Inflammatory macrophage treated with lipopolysaccharide for 1 hour (primary cell): ENCODE results near the gene TMEM202.
"Not testable (repeated sequence)": the region's sequence is repeated elsewhere in the genome, so short reads cannot be mapped to it uniquely, and the experiment has no call there.

Experiments
- DNase-seq, 2 donors: peaks; one replicate each; pipeline ENCODE4 v3.0.0-alpha.2; 2020 to 2022

Gene TMEM202, protein sequence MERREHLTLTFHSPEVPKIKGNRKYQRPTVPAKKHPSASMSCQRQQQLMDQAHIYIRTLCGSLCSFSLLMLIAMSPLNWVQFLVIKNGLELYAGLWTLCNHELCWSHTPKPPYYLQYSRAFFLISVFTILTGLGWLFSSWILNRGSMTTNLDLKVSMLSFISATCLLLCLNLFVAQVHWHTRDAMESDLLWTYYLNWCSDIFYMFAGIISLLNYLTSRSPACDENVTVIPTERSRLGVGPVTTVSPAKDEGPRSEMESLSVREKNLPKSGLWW

GRCh38 chr15:72397796-72398588 lies at the start of gene TMEM202:
Gene TMEM202 (plus strand): TSS chr15:72398305. CDS start chr15:72398327, 22 bp downstream.
- peak in 1 of 2 donors; percentile 9 for DNase-seq

- no peak for DNase-seq
These were observed 44.8 kb upstream of the TMEM202 start for GRCh38 chr15:72353266-72353665.

- DNase-seq: no peak
These were observed 43.6 kb upstream of the TMEM202 start for GRCh38 chr15:72354496-72354895.

GRCh38 chr15:72358121-72358520 lies 40.0 kb upstream of the TMEM202 start:
- no peak for DNase-seq

GRCh38 chr15:72358650-72359171 lies 39.4 kb upstream of the TMEM202 start:
- DNase-seq: peak; percentile 83 to 93

DNA sequence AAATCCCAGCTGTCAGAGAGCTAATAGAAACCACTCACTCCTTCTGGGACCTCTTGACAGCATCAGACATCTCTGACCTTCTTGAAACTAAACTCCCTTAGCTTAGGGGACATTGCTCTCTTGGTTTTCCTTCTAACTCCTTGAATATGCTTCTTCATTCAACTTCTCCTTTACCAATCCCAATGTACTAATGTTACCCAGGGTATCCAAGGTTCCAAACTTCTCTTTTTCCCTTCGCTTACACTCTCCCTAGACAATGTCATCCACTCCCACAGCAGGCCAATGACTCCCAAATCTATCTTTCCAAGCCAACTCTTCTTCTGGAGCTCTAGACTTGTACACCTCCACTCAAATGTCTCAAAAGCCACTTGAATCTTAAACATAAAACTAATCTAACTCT lies 36.9 kb upstream of the TMEM202 start:
- peak; percentile 28 to 37 for DNase-seq

- DNase-seq: peak; percentile 66
These were observed 32.3 kb upstream of the TMEM202 start for GRCh38 chr15:72365844-72366243.

- peak in 1 of 2 donors; percentile 51 for DNase-seq
These were observed 29.8 kb upstream of the TMEM202 start for GRCh38 chr15:72368325-72368724.

DNA sequence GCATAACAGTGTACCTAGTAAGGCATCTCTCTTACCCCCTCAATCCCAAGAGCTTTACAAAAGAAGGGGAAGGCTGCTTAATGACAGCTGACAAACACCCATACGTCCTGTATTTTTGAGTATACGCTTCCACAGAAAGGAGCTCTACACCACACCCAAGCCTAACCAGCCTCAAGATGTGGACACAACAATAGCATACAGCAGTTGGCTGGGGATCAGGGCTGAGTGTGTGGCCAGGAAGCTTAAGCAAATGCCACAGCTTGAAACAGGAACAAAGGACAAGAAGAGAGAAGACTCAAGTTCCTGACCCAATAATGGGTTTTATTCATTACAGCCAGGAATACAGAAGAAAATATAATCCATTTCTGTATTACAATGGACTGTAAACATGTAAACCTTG lies 29.2 kb upstream of the TMEM202 start:
- DNase-seq: peak; percentile 49 to 66

DNA sequence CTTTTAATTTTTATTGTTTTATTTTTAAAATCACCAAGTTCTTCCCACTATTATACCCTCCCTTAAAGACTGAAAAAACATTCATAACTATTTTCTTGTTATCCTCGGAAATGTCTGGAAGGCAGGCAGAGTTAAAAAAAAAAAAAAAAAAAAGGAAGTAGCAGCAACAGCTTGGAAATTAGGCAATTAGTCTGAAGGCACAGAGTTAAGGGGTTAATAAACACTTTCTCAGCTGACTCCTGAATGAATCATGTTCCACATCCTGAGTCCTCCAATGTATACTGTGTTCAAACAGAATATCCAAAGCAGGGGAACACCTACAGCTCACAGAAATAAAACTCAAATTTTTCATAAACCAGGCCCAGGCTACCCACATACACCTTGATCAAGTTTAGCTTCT lies 28.1 kb upstream of the TMEM202 start:
- peak; percentile 57 to 76 for DNase-seq

DNA sequence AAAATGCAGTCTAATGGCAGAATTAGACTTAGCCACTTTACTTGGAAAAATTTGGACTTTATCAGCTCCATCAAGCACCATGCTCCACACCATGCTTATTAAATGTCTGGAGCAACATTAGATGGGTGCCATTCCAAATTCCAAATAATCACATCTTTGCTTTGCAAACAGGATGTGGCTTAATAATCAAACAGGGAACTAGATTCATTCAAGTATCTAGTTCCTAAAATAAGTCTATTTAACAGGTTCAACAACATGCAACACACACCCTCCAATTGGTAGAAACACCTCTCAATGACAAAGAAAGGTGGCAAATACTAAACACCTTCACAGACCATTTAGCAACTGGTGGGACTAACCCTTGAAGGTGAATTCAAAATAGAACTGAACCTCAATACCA lies 25.7 kb upstream of the TMEM202 start:
- no peak for DNase-seq

DNA sequence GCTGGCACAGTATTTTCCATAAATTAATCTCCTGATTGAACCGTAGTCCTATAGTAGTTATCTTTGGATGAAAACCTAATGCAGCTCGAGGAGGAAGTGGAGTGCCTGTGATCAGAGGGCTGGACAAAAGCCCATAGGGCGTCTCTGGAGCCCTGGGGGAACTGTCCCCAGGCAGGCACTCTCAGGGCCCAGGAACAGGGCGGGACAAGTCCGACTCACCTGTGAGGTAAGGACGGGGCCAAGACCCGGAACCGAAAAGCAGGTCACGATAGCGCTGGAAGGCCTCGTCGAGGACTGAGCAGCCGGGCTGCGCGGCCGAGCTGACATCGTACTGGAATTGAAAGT lies 22.6 kb upstream of the TMEM202 start:
- peak; percentile 40 to 44 for DNase-seq

- peak; percentile 61 to 75 for DNase-seq
These were observed 22.1 kb upstream of the TMEM202 start, which contains the start of gene HEXA for GRCh38 chr15:72375846-72376581. Gene HEXA (minus strand): TSS chr15:72376014. CDS start chr15:72375972, 42 bp downstream.

DNA sequence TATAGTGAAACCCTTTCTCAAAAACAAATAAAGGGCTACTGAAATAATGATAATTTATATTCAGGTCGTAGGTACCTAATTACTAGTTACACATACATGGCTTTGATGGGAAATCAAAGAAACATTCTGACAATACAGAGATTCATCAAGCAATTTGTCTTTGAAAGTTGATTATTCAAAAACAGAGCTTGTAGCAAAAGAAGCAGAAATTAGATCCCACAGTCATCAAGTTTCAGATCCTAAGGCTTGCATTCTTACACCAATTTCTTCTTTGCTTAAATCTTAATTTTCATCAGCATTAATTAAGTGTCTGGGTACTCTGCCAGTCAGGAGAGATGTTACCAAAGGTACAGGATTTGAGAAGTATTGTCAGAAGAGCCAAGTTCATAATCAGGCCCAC lies 20.8 kb upstream of the TMEM202 start:
- DNase-seq: no peak

DNA sequence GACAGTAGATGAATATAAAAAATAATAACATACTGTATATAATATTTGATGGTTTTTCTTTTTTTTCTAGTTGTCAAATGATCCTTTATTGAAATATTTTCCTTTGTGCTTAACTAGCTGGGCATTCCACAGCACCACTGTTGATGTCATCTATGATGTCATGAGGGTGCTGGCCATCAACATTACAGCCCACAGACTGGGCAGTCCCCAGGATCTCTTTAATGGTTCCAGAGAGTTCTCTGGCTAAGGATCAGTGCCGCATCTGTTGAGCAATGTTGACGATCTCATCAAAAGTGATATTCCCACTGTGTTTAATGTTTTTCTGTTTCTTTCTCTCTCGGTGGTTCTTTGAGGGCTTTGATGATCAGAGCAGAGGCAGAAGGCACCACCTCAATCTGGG lies 19.0 kb upstream of the TMEM202 start:
- peak in 1 of 2 donors; percentile 40 for DNase-seq

GRCh38 chr15:72379856-72380430 lies 18.2 kb upstream of the TMEM202 start:
- DNase-seq: peak; percentile 35 to 66

GRCh38 chr15:72380743-72381142 lies 17.4 kb upstream of the TMEM202 start:
- DNase-seq: no peak

GRCh38 chr15:72382146-72382545 lies 16.0 kb upstream of the TMEM202 start:
- no peak for DNase-seq

DNA sequence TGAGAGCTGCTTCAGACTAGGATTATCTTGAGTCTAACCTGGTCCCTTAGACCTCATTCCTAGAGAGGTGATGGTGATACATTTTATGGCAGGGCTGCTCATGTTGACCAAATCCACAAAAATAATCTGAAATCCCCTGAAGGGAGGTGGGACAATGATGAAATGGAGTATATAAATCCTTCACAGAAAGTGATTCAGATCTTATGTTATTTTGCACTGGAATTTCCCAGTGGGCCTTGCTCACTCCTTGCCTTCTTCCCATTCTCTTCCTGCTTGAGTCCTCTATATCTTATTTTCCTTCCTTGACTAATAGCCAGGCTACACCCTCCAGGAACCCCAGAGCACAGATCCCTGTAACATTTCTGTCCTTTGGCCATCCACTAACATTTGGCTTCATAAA lies 10.4 kb upstream of the TMEM202 start:
- no peak for DNase-seq

DNA sequence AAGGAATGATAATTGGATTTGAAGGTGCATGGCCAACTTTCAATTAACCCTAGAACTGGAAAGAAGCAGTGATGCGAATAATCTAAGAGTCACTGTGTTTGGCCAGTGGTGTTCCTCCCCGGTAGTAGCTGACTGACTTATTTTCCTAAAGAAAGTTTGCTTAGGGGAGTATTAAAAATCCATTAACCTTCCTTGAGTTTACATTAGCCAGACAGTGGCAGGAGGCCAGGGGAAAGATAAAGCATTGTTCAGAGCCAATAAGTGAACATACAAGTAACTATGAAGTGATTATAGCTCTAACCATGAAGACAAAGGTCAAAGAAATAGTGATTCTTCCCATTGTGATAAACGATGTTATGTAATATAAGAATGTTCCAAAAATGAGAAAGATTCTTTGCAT lies 8.9 kb upstream of the TMEM202 start:
- DNase-seq: no peak

- DNase-seq: not testable (repeated sequence)
These were observed 1.8 kb upstream of the TMEM202 start for GRCh38 chr15:72396331-72396730.

GRCh38 chr15:72398648-72399047 lies 543 bp downstream of the TMEM202 start:
- no peak for DNase-seq

DNA sequence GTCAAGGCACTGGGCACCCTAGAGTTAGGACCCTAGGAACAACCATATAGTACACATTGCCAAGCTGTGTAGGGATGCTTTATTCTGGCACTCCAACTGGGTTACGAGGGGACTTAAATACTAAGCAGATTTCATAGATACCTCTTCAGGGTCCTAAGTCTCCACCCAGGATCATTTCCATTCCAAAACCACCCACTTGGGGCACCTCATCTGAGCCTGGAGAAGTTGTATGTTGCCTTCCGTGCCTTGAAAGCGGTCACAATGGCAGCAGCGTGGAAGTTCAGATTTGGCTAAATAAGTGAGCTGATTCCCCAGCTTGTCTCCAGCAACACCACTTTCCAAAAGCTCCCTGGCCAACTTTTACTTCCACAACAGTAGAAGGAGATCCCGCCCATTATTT lies 4.6 kb downstream of the TMEM202 start:
- DNase-seq: no peak
